ENCODE results near the gene TNKS2. TPM values are rescaled to one million over a fixed set of nuclear protein-coding genes. Genes with fewer than 3 reads are reported as not detected.

The TNKS2 gene
- total and polyA plus RNA-seq, 3 donors from 2014 or later = 23.4 to 36.1 (median 31.3) TPM

- intact Hi-C loops (cut with DNase I; ENCODE audit: low total_unique reads) = no loop called here
- DNase-seq = no peak
- Histone ChIP-seq H3K27ac (no peak overlapping the region), H3K27me3 (no peaks in the 10 kb centered on the region), H3K9me3 (no peaks in the 10 kb centered on the region), H3K36me3 (ENCODE audit: low read depth, missing control alignments) (no peaks in the 10 kb centered on the region), H3K4me1 (peaks cover 19% of the 10 kb centered on the region), H3K4me3 (no peak overlapping the region)
- no peak for TF ChIP-seq POLR2A (IDR thresholded peaks at IDR 0.05)
- no peak for TF ChIP-seq CTCF (IDR thresholded peaks at IDR 0.05)
- WGBS, 2 donors = 94 to 96% methylated on average over 9 of the region's 9 CpGs
Observed at GRCh38 chr10:91885362-91886079, 87.3 kb downstream of the TNKS2 start.

- no peak for DNase-seq
- WGBS, 2 donors = 10 to 14% methylated on average over 6 of the region's 6 CpGs
- Histone ChIP-seq H3K27me3 (no peaks in the 10 kb centered on the region), H3K4me1 (peaks cover 19% of the 10 kb centered on the region), H3K27ac (peak overlapping the region in 1 of 2 donors; percentile 48), H3K9me3 (no peaks in the 10 kb centered on the region), H3K4me3 (peak overlapping the region; percentile 45 to 67), H3K36me3 (ENCODE audit: low read depth, missing control alignments) (no peaks in the 10 kb centered on the region)
- intact Hi-C loops (cut with DNase I; ENCODE audit: low total_unique reads) = no loop called here
- TF ChIP-seq CTCF (IDR thresholded peaks at IDR 0.05) (no peak), POLR2A (IDR thresholded peaks at IDR 0.05) (no peak)
Observed at GRCh38 chr10:91886954-91887271, 88.7 kb downstream of the TNKS2 start.

- Histone ChIP-seq H3K27ac (peak overlapping the region in 1 of 2 donors; percentile 48), H3K4me3 (peak overlapping the region; percentile 45 to 67), H3K9me3 (no peaks in the 10 kb centered on the region), H3K27me3 (no peaks in the 10 kb centered on the region), H3K36me3 (ENCODE audit: low read depth, missing control alignments) (no peaks in the 10 kb centered on the region), H3K4me1 (peaks cover 19% of the 10 kb centered on the region)
- DNase-seq = peak; percentile 58
- intact Hi-C loops (cut with DNase I; ENCODE audit: low total_unique reads) = no loop called here
- 1% methylated on average over 53 to 59 of the region's 59 CpGs for WGBS, 2 donors
- no peak for TF ChIP-seq POLR2A (IDR thresholded peaks at IDR 0.05)
- TF ChIP-seq CTCF (IDR thresholded peaks at IDR 0.05) = no peak
Observed at GRCh38 chr10:91887272-91888076, 89.2 kb downstream of the TNKS2 start.

- peaks cover 8% of the 10 kb centered on the region for H3K4me1 ChIP-seq
- no peak overlapping the region for H3K4me3 ChIP-seq
- WGBS, 2 donors = 87 to 94% methylated on average over 1 of the region's 1 CpG
- no peaks in the 10 kb centered on the region for H3K36me3 ChIP-seq (ENCODE audit: low read depth, missing control alignments)
- no peaks in the 10 kb centered on the region for H3K27me3 ChIP-seq
- no peaks in the 10 kb centered on the region for H3K9me3 ChIP-seq
- intact Hi-C loops (cut with DNase I; ENCODE audit: low total_unique reads) = no loop called here
- no peak overlapping the region for H3K27ac ChIP-seq
- TF ChIP-seq POLR2A (IDR thresholded peaks at IDR 0.05) = no peak
- no peak for TF ChIP-seq CTCF (IDR thresholded peaks at IDR 0.05)
- no peak for DNase-seq
Observed at GRCh38 chr10:91891125-91892001, 93.1 kb downstream of the TNKS2 start.
